Mesendoderm (in vitro differentiated cells): ENCODE measurements around the gene APBA2.
A peak's percentile ranks its signal among the peaks of the same experiment; 100 is the strongest.

Experiments used
- DNase-seq: peaks from one replicate; pipeline ENCODE4 v3.0.0; 2013
- H2AK5ac ChIP-seq: 2 replicates; pipeline ENCODE4 v1.6.1; 2013; ENCODE audit warnings: low read length, inconsistent platforms
- H2BK120ac ChIP-seq: 2 replicates; pipeline ENCODE4 v1.6.1; 2013; ENCODE audit warnings: low read depth, mild to moderate bottlenecking, low read length, moderate library complexity, mixed read lengths
- H2BK15ac ChIP-seq: replicated peaks from 2 replicates; pipeline ENCODE4 v1.6.1; 2013; ENCODE audit warnings: low read depth, mild to moderate bottlenecking, moderate library complexity
- H2BK5ac ChIP-seq: 2 replicates; pipeline ENCODE4 v1.6.1; 2013; ENCODE audit warnings: low read length, inconsistent platforms
- H3K18ac ChIP-seq: 2 replicates; pipeline ENCODE4 v1.6.1; 2013; ENCODE audit warnings: mild to moderate bottlenecking, low read length, mixed read lengths
- H3K23ac ChIP-seq: one replicate; pipeline ENCODE4 v1.6.1; 2013; ENCODE audit warnings: low read length
- H3K27ac ChIP-seq: 2 replicates; pipeline ENCODE4 v1.5.1; 2013; ENCODE audit warnings: low read depth, mild to moderate bottlenecking, inconsistent platforms, low read length, moderate library complexity
- H3K27me3 ChIP-seq: 2 replicates; pipeline ENCODE4 v1.6.1; 2013; ENCODE audit warnings: low read length, control low read depth, mild to moderate bottlenecking, inconsistent platforms; ENCODE audit not compliant: insufficient read depth, poor library complexity
- H3K36me3 ChIP-seq: 2 replicates; pipeline ENCODE4 v1.6.1; 2013; ENCODE audit warnings: low read length, inconsistent platforms; ENCODE audit not compliant: control insufficient read depth, insufficient read depth
- H3K4ac ChIP-seq: one replicate; pipeline ENCODE4 v1.6.1; 2013; ENCODE audit warnings: low read depth, mild to moderate bottlenecking, low read length, moderate library complexity
- H3K4me1 ChIP-seq: 2 replicates; pipeline ENCODE4 v1.6.1; 2013; ENCODE audit warnings: low read depth, low read length, inconsistent platforms; ENCODE audit not compliant: control insufficient read depth
- H3K4me2 ChIP-seq: 2 replicates; pipeline ENCODE4 v1.6.1; 2013; ENCODE audit warnings: low read length
- H3K4me3 ChIP-seq: 2 replicates; pipeline ENCODE4 v1.5.1; 2013; ENCODE audit warnings: mild to moderate bottlenecking, low read length
- H3K56ac ChIP-seq: one replicate; pipeline ENCODE4 v1.6.1; 2013; ENCODE audit warnings: low read length
- H3K79me1 ChIP-seq: 2 replicates; pipeline ENCODE4 v1.6.1; 2013; ENCODE audit warnings: low read length, inconsistent platforms
- H3K79me2 ChIP-seq: 2 replicates; pipeline ENCODE4 v1.6.1; 2013; ENCODE audit warnings: mild to moderate bottlenecking, low read length; ENCODE audit not compliant: control insufficient read depth, insufficient read depth
- H3K9ac ChIP-seq: 2 replicates; pipeline ENCODE4 v1.6.1; 2013; ENCODE audit warnings: low read length, inconsistent platforms
- H4K5ac ChIP-seq: one replicate; pipeline ENCODE4 v1.6.1; 2013; ENCODE audit warnings: low read length
- H4K8ac ChIP-seq: one replicate; pipeline ENCODE4 v1.6.1; 2013; ENCODE audit warnings: low read depth, mild to moderate bottlenecking, control low read depth, low read length, moderate library complexity
- WGBS: extraction: QIAGEN DNeasy Blood & Tissue Kit; methylation state at CpG from one replicate; pipeline ENCODE4 v1.1.7; 2013; ENCODE audit warnings: low lambda C conversion rate, missing lambda C conversion rate; ENCODE audit not compliant: insufficient coverage; ENCODE audit errors: extremely low coverage; 5-methylcytosine and 5-hydroxymethylcytosine counted together

The APBA2 gene

GRCh38 chr15:29059871-29060640, 174.3 kb downstream of the APBA2 start:
- Histone ChIP-seq H2BK5ac (no peak overlapping the region), H3K27ac (no peak overlapping the region), H3K79me1 (no peaks in the 10 kb centered on the region), H2BK120ac (no peak overlapping the region), H3K4me1 (peaks cover 3% of the 10 kb centered on the region), H3K36me3 (no peaks in the 10 kb centered on the region), H2AK5ac (no peak overlapping the region), H3K23ac (no peak overlapping the region), H3K56ac (no peak overlapping the region), H3K18ac (no peak overlapping the region), H3K9ac (no peak overlapping the region), H3K79me2 (no peaks in the 10 kb centered on the region), H3K27me3 (no peaks in the 10 kb centered on the region), H2BK15ac (no peak overlapping the region), H3K4ac (no peak overlapping the region), H3K4me3 (no peak overlapping the region), H3K4me2 (no peak overlapping the region), H4K5ac (no peak overlapping the region), H4K8ac (no peak overlapping the region)
- WGBS = no CpG with 5 or more reads among the region's 16 CpGs
- no peak for DNase-seq

- Histone ChIP-seq H2AK5ac (no peak overlapping the region), H4K8ac (no peak overlapping the region), H3K36me3 (no peaks in the 10 kb centered on the region), H3K4ac (no peak overlapping the region), H3K4me1 (peaks cover 3% of the 10 kb centered on the region), H3K23ac (no peak overlapping the region), H3K9ac (no peak overlapping the region), H4K5ac (no peak overlapping the region), H3K27me3 (no peaks in the 10 kb centered on the region), H2BK120ac (no peak overlapping the region), H3K18ac (no peak overlapping the region), H2BK5ac (no peak overlapping the region), H3K4me3 (no peak overlapping the region), H3K27ac (no peak overlapping the region), H2BK15ac (no peak overlapping the region), H3K79me1 (no peaks in the 10 kb centered on the region), H3K4me2 (no peak overlapping the region), H3K56ac (no peak overlapping the region), H3K79me2 (no peaks in the 10 kb centered on the region)
- DNase-seq = no peak
- no CpG with 5 or more reads among the region's 6 CpGs for WGBS
Measured at GRCh38 chr15:29061746-29062145, 176.0 kb downstream of the APBA2 start.

GRCh38 chr15:29062179-29062591, 176.4 kb downstream of the APBA2 start:
- Histone ChIP-seq H2BK15ac (no peak overlapping the region), H3K27me3 (no peaks in the 10 kb centered on the region), H3K36me3 (no peaks in the 10 kb centered on the region), H2BK5ac (no peak overlapping the region), H3K18ac (no peak overlapping the region), H3K4me1 (peaks cover 3% of the 10 kb centered on the region), H3K27ac (no peak overlapping the region), H2BK120ac (no peak overlapping the region), H3K79me1 (no peaks in the 10 kb centered on the region), H3K79me2 (no peaks in the 10 kb centered on the region), H3K23ac (no peak overlapping the region), H3K4me3 (no peak overlapping the region), H4K8ac (no peak overlapping the region), H3K4ac (no peak overlapping the region), H3K9ac (no peak overlapping the region), H2AK5ac (no peak overlapping the region), H3K4me2 (no peak overlapping the region), H4K5ac (no peak overlapping the region), H3K56ac (no peak overlapping the region)
- WGBS = no CpG with 5 or more reads among the region's 10 CpGs
- no peak for DNase-seq

GRCh38 chr15:29062626-29063025, 176.9 kb downstream of the APBA2 start:
- H4K5ac ChIP-seq = no peak overlapping the region
- no CpG with 5 or more reads among the region's 7 CpGs for WGBS

DNA sequence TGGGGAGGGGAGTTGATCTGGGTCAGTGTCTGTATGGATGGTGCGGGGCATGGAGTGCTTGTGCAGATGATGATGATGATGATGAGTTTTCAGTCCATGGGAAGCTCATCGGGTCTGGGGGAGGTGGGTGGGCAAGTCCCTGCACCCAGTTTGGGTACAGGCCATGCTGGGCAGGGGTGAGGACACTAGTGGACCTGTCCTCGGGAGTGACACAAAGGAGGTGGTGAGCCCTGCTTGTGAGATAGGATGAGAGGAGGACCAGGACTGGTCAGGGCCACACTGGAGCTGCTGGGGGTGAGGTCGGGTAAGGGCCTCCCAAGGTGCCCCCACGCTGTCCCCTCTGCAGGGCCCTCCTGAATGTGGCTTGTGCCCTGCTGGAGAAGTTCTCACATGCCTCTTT, 177.9 kb downstream of the APBA2 start:
- Histone ChIP-seq H3K27ac (no peak overlapping the region), H3K4me1 (peaks cover 3% of the 10 kb centered on the region), H2BK15ac (no peak overlapping the region), H3K9ac (no peak overlapping the region), H3K79me2 (no peaks in the 10 kb centered on the region), H3K27me3 (no peaks in the 10 kb centered on the region), H3K56ac (peak overlapping the region; percentile 7), H3K4me3 (no peak overlapping the region), H4K8ac (no peak overlapping the region), H3K23ac (no peak overlapping the region), H3K79me1 (no peaks in the 10 kb centered on the region), H2AK5ac (no peak overlapping the region), H4K5ac (no peak overlapping the region), H2BK120ac (no peak overlapping the region), H3K18ac (no peak overlapping the region), H3K4ac (no peak overlapping the region), H2BK5ac (no peak overlapping the region), H3K36me3 (no peaks in the 10 kb centered on the region), H3K4me2 (no peak overlapping the region)
- DNase-seq = no peak
- WGBS = no CpG with 5 or more reads among the region's 5 CpGs

More at GRCh38 chr15:29062626-29063025, 176.9 kb downstream of the APBA2 start:
- H2AK5ac ChIP-seq = no peak overlapping the region
- H3K4me1 ChIP-seq = peaks cover 3% of the 10 kb centered on the region
- no peak overlapping the region for H3K27ac ChIP-seq
- no peak overlapping the region for H3K23ac ChIP-seq
- H2BK5ac ChIP-seq = no peak overlapping the region
- no peak for DNase-seq
- no peak overlapping the region for H3K4me2 ChIP-seq
- no peak overlapping the region for H3K4me3 ChIP-seq
- no peak overlapping the region for H3K4ac ChIP-seq
- no peak overlapping the region for H3K18ac ChIP-seq
- no peaks in the 10 kb centered on the region for H3K27me3 ChIP-seq
- no peak overlapping the region for H2BK15ac ChIP-seq
- H3K56ac ChIP-seq = no peak overlapping the region
- no peak overlapping the region for H4K8ac ChIP-seq
- no peaks in the 10 kb centered on the region for H3K36me3 ChIP-seq
- no peaks in the 10 kb centered on the region for H3K79me2 ChIP-seq
- no peaks in the 10 kb centered on the region for H3K79me1 ChIP-seq
- H2BK120ac ChIP-seq = no peak overlapping the region
- H3K9ac ChIP-seq = no peak overlapping the region

- no peaks in the 10 kb centered on the region for H3K27me3 ChIP-seq
- DNase-seq = no peak
- no CpG with 5 or more reads among the region's 8 CpGs for WGBS
Measured at GRCh38 chr15:29064290-29064689, 178.5 kb downstream of the APBA2 start.

More at GRCh38 chr15:29064290-29064689, 178.5 kb downstream of the APBA2 start:
- Histone ChIP-seq H3K27ac (no peak overlapping the region), H3K36me3 (no peaks in the 10 kb centered on the region), H3K79me1 (no peaks in the 10 kb centered on the region), H4K8ac (no peak overlapping the region), H3K56ac (no peak overlapping the region), H4K5ac (no peak overlapping the region), H3K9ac (no peak overlapping the region), H3K23ac (no peak overlapping the region), H2AK5ac (no peak overlapping the region), H3K79me2 (no peaks in the 10 kb centered on the region), H3K4ac (no peak overlapping the region), H2BK5ac (no peak overlapping the region), H3K18ac (no peak overlapping the region), H2BK15ac (no peak overlapping the region), H3K4me1 (peaks cover 3% of the 10 kb centered on the region), H2BK120ac (no peak overlapping the region), H3K4me2 (no peak overlapping the region), H3K4me3 (no peak overlapping the region)
